ENCODE results near the gene TPK1.

DNA sequence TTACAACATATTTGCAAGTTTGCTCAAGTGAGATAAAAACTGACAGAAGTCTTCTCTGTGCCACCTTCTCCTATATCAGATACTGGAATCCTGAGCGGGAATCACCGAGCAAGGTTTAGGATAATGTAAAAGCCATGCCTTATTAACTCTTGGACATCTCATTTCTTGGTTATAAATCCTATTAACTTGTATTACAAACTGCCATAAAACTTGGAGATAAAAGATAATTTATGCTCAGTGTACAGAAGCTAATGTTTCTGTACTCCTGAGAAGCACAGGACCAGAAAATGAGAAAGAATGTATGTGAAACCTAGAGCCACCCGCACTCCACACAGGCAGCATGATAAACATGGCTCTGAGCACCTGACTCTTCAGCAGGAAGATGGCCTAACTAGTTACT is 251.1 kb downstream of the TPK1 start:
- TF ChIP-seq, protein P1, sequence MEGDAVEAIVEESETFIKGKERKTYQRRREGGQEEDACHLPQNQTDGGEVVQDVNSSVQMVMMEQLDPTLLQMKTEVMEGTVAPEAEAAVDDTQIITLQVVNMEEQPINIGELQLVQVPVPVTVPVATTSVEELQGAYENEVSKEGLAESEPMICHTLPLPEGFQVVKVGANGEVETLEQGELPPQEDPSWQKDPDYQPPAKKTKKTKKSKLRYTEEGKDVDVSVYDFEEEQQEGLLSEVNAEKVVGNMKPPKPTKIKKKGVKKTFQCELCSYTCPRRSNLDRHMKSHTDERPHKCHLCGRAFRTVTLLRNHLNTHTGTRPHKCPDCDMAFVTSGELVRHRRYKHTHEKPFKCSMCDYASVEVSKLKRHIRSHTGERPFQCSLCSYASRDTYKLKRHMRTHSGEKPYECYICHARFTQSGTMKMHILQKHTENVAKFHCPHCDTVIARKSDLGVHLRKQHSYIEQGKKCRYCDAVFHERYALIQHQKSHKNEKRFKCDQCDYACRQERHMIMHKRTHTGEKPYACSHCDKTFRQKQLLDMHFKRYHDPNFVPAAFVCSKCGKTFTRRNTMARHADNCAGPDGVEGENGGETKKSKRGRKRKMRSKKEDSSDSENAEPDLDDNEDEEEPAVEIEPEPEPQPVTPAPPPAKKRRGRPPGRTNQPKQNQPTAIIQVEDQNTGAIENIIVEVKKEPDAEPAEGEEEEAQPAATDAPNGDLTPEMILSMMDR (IDR thresholded peaks at IDR 0.05; ENCODE audit: low read length): no peak
- no peak for TF ChIP-seq EZH2 (IDR thresholded peaks at IDR 0.05; ENCODE audit: borderline replicate concordance, low read length)

All from OCI-LY1 (cell line).